GM21526 (cell line): ENCODE measurements around the gene NCOA7.

ENCODE experiments used
- ATAC-seq: cut with Tn5 transposase; IDR thresholded peaks from one replicate; pipeline ENCODE4 v1.9.1; 2021; ENCODE audit warnings: moderate library complexity; ENCODE audit not compliant: unreplicated experiment, low FRiP score

NCOA7 gene

DNA sequence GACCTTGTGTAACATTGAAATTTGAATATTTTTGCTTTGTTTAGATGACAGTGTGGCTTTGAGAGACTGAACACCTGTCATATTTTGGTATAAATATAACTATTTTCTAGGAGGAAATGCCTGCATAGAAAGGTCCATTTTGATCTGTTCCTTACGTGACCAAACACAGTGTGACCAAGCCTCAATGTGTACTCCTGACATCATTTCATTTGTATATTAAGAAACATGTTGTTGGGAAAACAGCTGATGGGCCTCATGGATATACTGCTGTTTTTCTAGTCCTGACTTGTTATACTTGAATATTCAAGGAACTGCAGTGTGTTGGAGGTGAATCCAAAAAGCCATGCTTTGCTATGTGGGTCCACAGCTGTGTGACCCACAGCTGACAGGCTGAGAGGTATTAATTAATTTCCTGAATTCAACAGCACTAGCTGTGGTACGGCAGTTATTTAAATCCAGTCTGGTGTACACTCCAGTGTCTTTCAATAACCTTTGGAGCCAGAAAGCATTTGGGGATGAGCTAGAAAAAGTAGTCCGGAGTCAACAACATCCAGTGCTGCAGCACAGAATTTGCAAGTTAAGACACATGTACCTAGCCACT lies 18.9 kb downstream of the NCOA7 start:
- ATAC-seq = no peak

DNA sequence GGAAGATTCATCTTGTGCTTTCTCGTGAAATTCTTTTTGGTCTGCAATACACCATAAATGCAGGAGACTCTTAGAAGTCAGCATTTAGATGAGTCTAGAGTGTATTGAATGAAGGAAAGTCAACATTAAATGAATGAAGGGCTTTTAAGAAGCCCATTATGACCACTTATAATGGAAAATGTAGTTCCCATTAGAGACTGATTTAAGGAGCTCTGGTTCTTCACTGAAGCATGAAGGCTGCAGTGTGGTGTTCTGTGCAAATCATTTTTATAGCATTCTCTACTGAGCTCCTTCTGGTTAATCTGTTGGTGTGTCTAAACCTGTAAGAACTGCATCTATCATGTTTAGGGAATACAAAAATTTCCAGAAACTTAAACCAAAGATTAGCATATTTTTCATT lies 19.7 kb downstream of the NCOA7 start:
- ATAC-seq = no peak

DNA sequence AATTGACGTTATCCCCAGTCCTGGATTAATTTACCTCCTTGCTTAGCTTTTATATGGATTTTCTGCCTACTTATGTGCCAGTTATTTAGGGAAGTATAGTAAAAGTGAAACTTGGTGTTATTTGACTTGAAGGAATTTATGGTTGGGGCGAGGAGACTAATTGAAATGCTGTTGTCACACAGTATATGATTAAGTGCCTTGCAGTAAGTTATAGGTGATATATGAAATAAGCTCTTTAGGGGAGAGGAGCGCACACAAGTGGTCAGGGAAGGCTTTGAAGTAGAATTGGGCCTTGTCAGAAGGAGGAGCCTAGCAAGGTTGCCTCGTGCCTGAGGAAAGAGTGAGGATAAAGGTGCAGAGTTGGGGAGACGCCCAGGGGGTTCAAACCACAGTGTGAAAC lies 20.5 kb downstream of the NCOA7 start:
- ATAC-seq = no peak

DNA sequence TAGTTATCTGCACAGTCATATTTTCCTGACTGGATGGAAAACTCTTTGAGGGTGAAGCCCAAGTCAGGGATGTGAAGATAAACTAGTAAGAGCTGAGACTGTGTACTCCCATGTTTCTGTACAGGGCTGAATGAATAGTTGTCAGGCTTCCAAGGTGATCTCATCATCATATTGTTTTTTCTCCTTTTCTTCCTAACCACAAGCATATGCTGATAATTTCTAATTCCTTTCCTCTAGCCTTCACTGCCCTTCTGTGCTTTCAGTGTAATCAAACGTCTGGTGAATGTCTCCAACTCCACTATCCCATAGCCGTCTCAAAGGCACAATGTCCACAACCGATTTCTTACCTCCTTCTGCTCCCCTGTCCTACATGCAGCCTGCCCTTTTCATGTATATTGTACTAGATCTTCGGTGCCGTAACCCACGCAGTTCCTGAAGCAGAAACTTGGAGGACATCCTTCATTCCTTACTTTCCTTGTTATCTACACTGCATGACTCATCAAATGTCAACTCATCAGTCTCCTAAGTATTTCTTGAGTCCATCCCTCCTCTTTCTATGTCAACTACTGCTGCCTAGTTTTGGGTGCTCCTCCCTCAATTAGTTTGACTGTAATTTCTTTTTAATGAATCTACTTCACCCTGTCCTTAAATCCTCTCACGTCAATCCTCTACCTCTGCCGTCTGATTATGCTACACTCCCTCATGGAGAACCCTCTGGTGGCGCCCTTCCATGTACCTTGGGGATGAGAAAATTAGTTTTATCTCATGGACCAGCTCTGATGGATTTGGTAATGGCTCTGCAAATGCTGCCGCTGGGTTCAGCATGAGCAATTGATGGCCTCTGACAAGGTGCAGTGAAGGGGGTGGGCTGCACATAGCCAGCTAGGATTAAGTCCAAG lies 21.9 kb downstream of the NCOA7 start:
- no peak for ATAC-seq

DNA sequence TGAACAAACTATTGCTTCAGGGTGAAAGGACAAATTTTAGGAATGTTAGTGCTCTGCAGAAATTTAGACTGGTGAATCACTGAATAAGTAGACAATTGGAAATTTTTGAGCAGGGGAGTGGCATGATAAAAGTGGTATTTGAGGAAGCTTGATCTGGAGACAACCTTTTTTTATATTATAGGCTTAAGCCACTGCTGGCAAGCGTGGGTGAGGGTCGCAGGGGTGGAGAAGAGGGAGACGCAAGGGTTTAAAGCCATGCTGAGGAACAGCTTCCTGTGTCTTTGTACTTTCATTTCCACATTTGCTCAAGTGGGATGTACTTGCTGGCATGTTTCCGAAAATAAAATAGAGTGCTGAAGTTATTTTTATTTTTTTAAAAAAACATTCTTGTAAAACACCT lies 23.7 kb downstream of the NCOA7 start:
- no peak for ATAC-seq

DNA sequence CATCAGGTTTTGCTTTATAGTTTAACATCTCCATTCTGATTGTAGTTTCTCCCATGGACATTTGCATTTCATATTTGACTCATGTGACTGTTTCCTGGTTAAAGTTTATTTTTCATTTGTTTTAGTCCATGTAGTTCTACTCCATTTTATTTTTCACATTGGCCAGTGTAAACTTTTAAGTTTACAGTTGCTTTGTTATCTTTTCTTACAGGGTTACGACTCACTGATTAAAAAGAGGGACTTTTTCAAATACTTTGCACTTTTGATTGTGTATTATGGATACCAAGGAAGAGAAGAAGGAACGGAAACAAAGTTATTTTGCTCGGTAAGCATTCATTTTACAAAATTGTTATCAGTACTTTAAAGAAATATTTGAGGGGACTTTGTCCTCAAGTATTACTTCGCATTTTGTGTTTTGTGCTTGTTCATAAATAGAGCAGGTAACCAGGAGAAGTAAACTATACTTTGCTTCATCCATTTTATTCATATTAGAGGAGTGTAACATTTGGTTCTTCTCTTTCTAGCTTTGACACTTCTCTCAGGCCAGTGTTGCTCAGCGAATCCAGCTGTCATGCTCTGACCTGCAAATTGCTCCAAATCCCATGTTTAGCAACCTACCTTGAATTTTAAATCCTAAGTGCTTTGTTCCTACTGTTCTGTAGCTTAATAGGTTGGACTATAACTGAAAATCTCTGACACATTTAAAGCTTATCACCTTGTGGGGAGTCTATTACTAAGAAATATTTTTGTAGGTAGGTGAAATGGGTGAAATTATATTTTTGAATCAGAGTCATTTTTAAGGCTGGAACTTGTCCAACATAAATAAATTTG lies 24.5 kb downstream of the NCOA7 start:
- ATAC-seq = no peak

DNA sequence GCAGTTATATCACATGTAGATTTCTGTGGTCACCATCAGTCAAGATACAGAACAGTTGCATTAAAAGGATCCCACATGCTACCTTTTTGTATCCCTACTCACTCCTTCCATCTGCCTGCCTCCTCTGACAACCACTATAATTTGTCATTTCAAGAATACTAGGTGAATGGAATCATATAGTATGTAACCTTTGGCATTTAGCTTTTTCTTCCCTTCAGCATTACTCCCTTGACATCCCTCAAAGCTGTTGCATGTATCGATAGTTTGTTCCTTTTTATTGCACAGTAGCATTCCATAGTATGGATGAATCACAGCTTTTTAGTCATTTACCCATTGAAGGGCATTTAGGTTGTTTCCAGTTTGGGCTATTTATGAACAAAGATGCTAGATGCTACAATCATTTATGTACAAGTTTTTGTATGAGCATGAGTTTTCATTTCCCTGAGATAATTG lies 26.1 kb downstream of the NCOA7 start:
- ATAC-seq = no peak

DNA sequence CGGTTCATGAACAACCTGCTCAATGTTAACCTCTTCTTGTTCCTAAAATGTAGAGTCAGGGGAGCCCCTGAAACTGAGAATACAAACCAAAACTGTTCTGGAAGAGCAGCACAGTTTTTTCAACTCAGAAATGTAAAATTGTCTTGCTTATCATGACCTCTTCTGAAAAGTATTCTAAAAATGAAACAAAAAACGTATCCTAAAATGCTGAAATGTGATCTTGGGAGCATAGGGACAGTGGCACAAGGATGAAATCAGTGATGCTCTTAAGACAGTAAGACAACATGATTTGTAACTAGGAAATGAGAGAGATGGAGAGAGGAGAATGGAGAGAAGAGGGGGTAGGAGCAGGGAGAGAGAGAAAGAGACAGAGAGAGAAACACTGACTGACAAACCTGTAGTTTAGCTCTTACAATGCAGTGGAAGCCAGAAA lies 27.5 kb downstream of the NCOA7 start:
- ATAC-seq = peak; percentile 49

DNA sequence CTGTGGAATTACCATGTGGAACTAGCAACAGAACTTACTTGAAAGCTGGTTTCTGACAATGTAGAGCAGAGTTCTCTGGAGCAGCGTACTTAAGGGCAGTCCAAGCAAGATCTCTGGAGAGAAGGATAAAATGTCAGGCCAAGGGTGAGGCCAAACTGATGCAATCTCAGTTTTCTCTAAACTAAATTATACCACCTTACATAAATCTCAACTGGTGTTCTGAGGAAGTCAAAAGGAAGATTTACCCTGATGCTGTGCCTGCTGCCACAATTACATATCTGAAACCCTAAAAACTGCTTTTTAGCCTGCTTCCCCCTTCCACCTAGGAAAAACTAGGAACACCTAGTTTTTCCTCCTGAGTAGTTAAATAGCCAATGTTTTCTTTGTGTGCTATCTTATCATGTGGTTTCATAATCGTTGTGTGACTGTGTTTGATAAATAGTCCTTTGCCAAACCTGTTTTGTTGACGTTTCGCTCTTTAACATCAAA lies 28.1 kb downstream of the NCOA7 start:
- peak; percentile 3 for ATAC-seq

DNA sequence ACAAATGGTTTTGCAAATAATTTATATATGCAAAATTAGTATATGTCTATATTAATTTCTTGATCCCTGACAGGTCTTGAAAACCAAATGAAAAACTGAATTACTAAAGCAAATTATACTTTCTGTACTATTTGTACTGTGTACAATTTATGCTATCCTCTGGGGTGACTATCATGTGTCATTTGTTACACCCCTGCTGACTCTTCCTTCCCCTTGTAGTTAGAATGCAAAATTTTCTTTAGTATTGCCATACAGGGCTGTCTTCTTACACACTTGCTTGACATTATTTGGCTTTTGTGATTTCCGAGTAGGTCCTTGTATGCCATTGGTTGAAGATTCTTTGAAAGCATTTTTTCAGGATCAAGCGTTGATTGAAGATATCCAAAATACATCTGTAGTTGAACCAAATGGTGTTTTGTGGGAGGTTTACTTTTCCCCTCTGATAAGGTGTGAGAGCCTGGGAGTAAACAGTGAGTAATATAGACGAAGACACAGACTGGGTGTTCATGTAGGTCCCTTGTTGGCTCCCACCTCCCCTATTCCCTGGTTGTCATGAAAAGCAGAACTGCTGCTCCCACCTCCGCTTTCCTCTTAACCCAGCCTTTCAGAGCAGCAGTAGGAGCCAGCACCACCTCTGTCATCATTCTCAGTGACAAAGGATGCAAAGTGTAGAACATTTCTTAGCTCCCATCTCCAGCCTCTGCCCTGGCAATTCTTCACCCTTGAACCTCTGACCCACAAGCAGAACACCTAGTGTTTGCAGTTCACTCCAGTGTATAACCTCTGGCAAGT lies 29.0 kb downstream of the NCOA7 start:
- ATAC-seq = no peak

DNA sequence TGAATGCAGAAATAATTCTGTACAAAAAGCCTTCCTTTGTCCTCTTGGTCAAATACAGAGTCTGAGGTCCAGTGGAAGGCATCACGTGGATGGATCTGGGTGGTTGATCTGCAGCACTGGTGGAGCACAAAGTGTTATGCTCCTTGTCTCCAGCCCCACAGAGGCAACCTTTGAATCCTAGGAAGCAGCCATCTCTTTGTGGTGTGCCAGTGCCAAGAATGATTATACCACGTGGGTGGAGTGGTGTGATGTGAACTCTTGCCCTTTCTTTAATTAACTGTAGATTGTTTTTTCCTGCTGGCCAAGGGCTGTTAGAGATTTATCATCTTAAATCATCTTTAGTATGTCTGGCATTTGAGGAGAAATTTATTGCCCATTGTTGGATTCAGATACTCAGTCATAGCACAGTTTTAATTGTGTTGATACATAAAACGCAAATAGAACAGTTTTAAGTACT lies 31.1 kb downstream of the NCOA7 start:
- no peak for ATAC-seq

DNA sequence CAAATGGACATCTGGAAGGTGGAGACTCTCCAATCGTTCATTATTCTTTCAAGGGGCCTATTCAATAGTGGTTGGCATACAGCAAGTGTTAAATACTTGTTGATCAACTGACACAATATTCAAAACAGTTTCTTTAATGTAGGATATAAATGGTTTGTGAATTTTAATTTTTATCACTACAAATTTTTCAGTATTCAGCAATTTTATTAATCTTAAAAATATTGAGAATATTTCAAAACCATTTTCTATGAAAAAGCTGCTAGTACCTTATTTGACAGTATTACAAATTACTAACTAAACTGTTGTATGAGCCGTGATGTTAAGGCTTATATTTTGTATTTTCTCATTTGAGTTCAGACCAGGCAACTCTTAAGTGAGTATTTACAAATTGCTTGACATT lies 32.4 kb downstream of the NCOA7 start:
- ATAC-seq = no peak

DNA sequence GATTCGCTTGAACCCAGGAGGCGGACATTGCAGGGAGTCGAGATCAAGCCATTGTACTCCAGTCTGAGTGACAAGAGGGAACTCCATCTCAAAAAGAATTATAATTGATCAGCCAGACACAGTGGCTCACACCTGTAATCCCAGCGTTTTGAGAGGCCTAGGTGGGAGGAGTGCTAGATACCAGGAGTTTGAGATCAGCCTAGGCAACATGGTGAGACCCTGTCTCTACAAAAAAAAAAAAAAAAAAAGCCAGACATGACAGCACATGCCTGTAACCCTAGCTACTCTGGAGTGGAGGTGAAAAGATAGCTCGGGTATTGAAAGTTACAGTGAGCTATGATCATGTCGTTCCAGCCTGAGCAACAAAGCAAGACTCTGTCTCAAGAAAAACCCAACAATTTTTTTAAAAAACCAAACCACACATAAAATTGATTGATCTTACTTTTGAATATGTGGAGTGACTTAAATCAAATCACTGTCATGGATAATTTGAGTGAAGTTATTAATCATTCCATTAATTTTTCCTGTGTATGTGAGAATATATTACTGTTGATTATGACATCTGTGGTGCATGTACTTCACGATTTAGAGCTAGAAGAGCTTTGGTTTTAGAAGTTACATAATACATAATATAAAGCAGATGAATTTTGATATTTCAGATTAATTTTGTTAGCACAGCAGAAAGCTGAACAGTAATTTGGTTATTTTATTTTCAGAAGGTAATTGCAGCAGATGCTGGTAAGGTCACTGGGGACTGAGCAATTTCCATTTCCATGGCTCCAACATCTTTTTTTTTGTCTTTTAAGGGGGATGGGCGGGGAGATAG lies 34.4 kb downstream of the NCOA7 start:
- ATAC-seq = no peak

DNA sequence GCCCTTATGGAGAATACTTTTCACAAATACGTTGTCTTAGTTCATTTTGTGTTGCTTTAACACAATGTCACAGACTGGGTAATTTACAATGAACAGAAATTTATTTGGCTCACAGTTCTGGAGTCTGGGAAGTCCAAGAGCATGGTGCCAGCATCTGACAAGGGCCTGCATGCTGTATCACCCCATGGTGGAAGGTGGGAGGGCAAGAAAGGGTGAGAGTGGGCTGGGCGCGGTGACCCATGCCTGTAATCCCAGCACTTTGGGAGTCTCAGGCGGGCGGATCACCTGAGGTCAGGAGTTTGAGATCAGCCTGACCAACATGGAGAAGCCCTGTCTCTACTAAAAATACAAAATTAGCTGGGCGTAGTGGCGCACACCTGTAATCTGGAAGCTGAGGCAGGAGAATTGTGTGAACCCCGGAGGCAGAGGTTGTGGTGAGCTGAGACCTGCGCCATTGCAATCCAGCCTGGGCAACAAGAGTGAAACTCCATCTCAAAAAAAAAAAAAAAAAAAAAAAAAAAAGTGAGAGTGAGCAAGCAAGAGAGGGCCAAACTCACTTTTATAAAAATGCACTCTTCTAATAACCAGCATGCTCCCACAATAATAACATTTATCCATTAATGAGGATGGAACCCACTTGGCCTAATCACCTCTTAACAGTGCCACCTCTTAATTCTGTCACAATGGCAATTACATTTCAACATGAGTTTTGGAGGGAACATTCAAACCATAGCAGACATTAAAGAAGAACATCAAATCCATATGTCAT lies 36.1 kb downstream of the NCOA7 start:
- no peak for ATAC-seq

DNA sequence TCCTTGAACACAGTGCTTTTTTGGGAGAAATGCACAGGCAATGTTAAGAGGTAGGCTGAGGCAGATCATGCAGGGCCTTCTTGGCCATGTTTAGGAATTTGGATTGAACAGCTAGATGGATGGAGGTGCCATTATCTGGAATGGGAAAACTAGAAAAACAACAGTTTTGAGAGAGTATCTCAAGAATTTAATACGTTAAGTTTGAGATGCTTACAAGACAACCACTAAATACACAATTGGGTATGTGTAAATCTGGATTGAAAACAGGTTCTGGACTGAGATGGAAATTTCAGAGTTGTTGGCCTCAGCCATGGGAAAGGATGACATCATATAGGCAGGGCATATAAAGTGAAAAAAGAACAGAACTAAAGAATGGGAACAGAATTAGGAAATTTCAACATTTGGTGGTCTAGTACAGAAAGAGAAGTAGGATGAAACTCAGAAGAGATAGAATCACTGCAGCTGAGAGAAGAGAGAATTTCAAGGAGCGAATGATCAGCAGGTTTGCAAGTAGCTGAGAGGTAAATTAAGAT lies 37.1 kb downstream of the NCOA7 start:
- no peak for ATAC-seq

DNA sequence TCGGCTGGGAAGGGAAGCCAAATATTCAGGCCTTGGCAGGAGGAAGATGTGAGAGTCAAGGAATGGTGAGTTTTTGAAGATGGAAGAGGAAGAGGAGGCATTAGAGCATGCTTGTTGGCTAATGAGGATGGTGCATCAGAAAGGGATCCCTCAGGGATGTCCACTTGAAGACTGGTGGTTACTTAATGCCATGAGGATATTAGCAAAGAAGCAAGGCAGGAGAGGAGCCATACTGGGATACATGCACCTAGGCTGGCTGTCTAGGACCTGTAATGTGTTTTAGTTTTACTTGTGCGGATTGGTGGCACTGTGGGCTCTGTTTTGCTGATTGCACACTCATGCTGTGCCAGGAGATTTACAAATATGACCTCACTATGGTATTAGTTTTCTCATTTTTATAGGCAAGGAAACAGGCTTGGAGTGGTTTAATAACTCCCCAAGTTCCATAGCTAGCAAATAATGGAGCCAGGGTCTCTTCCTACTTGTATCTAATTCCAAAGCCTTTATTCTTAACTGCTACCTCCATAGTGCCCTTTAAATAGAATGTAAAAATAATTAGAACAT lies 37.8 kb downstream of the NCOA7 start:
- ATAC-seq = no peak

DNA sequence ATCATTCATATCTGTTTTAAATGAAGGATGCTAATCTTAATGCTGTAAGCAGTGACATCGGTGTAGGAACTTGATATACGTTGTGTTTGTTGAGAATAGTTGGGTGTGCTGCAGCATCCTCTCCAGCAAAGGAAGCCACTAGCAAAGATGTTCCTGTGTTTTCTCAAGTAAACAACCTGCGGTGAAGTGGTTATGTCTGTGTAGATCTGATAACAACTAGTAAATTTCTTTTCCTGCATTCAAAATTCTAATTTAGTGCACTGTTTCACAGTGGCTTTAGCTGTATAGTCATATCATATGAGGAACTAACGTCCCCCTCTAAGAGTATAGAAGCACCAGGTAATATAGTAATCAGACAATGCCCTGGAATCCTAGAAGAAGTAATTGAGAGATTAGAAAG lies 38.7 kb downstream of the NCOA7 start:
- no peak for ATAC-seq

DNA sequence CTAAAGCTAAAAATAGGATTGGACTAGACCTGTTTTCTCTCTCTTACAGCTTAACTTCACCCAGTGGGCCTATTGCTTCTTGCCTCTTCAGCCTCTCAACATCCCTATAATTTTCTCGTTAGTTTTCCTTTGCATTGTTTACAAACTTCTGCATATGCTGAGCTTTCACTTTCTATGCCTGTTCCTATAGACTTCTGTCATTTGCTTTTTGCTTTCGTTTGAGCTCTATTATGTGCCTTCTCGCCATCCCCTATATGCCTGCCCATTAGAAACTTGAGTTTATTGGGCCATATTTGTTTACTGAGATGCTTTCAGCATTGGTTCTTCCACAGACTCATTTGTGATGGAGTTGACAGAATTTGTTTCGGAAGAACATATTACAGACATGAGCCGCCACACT lies 40.9 kb downstream of the NCOA7 start:
- no peak for ATAC-seq
